ENCODE data around the gene SQSTM1.
"Not testable (repeated sequence)": the region's sequence is repeated elsewhere in the genome, so short reads cannot be mapped to it uniquely, and the experiment has no call there.

SQSTM1 gene

DNA sequence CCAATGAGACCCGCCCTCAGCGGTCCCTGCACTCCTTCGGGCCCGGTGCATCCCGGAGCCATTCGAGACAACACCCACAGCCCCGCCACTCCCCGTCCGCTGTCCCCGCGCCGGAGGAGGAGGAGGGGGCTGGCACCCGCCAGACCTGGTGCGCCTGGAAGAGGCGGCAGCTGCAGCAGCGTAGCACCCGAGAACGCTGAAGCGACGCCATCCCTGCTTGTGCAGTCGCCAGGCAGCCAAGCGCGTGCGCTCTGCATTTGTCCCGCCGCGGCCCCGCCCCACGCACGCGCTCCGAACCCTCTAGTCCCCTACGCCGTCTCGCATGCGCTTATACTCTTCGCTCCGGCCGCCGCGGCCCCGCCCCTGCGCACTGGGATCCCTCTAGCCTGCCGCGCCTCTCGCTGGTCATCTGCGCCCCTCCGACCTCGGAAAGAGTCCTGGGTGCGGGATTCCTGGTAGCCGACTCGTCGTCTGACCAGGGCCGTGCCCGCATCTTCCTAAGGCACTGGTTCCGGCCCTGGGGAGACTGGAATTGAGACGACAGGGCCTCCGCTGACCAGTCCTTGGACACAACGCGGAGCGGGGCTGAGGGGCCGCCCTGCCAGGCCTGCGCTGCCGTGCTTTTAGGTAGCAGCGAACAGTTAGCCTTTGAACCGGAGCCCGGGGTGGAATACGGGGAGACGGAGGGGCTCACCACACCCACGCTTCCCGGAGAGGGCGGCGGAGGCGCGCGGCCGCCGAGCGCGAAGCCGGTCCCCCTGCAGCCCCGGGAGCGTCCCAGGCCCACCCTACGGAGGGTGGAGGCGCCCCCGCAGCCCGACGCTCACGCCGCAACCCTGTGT lies 38.1 kb downstream of the SQSTM1 start, which contains the start of gene MRNIP:
Gene MRNIP (minus strand): TSS at position 232 of the 842 bp plus-strand sequence. CDS start 21 bp downstream, at position 211.
- peak; percentile 79 for DNase-seq (ENCODE audit: low read depth)

DNA sequence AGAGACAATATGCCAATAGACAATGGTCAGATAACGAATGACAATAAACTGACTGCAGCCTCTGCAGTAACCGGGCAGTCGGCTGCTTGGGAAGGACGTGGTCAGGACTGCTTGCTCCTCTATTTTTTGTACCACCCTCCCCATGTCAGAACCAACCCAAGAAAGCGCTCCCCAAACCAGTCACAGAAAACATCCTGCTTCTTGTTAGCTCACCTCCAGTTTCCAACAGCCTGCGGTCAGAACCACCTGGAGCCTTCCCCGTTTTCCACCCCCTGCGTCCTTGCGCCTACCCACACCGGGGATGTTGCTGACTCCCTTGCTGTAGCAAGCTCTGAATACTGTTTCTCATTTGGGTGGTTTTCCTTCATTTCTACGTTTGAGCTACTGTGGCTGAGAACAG lies 39.6 kb downstream of the SQSTM1 start:
- DNase-seq (ENCODE audit: low read depth), result no peak

DNA sequence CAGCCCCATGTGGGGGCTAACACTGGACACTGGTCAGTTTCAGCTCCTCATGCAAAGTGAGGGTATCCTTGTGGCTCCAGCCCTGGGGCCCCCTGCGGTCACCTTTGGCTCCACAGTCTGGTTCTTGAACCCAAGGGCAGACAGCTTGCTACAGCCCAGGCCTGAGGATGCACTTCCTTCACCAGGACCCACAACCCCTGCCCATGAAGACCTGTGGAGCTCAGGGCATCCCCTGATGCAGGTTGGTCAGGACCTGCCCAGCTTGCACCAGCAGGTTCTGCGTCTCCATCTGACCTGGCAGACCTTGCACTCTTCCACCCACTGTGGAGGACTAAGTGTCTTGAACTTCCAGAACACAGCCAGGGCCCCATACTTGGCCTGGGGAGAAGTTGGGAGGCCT lies 41.6 kb downstream of the SQSTM1 start:
- no peak for DNase-seq (ENCODE audit: low read depth)

DNA sequence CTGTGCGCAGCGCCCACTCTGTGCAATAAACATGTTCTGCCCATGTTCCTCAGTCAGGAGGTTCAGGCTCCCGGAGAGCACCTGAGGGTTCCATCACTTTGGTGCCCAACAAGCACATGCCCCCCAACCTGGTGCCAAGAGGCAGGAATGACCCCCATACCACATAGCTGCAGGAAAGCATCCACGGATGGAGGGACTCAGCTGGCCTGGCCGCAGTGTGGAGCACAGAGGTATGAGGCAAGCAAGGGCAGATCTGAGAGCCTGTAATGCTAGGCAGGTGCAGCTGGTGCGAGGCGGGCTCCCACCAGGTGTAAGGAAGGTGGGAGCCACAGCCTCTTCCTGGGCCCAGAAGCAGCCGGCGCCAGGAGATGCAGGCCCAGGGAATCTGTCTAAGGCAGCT lies 42.2 kb downstream of the SQSTM1 start:
- DNase-seq (ENCODE audit: low read depth), result no peak

DNA sequence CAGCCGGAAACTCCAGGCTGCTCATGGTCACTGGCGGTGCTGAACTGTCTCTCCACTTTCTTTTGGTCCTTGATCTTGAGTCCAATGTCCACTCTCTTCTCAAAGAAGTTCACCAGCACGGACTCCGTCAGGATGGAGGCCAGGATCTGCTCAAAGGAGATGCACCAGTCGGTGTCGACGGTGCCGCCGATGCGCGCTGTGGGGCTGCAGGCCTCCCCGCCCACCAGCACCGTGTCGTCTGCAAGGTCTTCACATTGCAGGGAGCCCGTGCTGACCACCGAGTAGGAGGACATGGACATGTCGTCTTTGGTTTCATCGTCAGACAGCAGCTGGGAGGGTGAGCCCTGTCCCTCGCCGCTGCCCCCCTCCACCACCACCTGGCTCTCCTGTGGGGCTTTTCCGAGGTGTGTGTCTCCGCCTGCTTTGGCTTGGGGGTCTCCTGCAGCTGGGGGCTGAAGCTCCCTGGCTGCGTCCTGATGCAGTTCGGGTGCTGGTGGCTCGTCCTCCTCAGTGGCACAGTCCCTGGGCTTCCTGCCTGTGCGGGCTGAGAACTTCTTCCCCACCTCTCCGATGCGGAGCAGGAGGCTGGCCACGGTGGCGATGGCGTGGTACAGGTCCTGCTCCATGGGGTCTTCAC lies 42.9 kb downstream of the SQSTM1 start:
- DNase-seq (ENCODE audit: low read depth), result no peak

DNA sequence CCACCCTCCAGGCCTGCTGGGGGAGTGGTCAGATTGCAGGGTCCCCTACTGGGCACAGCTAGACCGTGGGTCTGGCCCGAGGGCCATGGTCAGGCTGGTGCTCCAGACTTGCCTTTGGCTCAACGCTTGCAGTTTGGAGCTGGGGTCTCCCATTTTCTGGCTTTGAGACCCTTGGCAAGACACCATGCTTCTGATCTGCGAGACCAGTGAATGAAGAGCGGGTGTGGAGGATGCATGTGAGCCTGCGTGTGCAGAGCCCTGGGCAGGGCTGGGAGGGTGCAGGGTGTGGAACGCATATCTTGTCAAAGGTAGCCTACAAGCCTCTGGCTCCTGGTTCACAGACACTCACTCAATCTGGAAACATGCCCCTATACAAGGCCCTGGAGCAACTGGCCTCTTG lies 44.0 kb downstream of the SQSTM1 start:
- DNase-seq (ENCODE audit: low read depth), result no peak

DNA sequence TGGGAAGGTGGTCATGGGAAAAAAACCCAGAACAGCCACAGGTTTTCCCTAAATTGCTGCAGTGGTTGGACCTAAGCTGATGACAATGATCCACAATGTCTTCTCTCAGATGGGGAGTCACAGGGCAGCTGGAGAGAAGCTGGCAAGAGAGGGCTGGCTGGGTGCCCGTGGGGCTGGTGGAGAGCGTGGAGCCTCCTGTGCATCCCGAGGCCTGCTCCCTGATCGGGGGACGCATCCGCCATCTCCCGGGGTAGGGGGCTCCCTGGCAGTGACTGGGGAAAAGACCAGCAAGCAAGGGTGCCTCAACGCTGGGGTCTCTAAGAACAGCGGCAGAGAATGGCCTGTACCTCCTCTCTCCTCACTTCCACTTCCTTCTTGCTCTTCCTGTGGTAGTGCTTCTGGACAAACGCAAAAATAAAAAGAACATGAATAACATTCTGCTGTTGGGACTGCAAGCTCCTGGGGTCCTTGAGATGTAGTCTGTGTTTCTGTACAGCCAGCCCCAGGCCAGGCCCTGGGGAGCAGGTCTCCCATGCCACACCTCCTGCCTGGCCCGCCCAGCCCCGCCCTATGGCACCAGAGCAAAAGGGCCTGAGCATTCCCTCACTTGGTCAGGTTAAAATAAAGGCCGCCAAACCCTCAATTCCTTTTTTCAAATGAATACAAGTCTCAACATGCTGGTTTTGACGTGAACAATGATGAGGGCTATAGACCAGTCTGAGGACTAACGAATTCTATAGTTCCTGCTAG lies 45.0 kb downstream of the SQSTM1 start:
- no peak for DNase-seq (ENCODE audit: low read depth)

DNA sequence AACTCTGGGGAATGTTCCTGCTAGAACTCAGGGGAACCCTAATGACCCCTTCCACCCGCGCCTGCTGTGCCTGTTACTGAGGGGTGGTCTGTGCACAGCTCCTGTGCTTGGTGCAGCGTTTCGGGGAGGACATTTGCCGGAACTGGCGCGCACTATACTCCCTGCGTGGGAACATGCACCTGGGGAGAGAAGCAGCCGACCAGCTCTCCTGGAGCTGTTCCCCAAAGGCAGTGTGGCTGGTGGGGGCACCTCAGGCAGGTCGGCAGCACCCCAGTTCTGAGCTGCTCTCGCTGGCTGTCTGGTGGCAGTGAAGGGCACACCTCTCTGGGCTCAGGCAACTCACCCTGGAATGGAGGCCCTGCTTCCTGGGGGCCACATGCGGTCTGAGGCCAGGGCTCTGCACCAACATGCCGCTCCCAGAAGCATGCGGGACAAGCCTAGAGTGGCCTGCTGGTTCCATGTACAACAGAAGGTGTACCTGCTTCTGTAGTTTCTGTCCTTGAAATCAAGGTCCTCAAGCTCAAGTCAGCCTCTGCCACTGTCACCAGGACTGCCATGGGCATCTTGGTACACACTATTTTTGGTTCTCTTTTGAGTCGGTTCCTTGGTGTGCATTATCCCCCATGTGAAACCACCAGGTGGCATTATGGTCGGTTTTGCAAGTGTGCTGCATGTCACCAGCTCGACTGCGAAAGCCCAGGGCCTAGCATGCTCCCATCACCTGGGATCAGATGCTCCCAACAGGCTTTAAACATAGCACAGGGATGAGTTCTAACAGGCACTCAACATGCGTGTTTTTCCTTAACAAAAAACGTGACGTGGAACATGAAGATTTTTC lies 45.8 kb downstream of the SQSTM1 start:
- DNase-seq (ENCODE audit: low read depth), result no peak

DNA sequence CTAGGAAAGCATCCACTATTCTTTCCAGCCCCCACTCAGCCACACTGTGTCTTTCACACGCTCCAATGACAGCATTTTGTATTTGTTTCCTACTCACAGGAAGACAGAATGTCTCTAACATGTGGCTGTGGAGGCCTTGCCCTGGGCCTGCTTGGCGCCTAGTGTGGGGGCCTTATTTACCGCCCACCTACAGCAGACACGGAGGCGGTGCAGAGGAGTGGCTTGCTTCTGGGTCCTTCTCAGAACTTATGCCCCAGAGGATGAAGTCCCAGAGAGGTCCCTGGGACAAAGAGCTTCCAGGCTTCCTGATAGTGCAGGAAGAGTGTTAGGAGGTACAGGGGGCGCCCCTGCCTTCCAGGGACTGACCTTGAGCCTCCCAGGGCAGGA lies 46.4 kb downstream of the SQSTM1 start:
- DNase-seq (ENCODE audit: low read depth), result no peak

DNA sequence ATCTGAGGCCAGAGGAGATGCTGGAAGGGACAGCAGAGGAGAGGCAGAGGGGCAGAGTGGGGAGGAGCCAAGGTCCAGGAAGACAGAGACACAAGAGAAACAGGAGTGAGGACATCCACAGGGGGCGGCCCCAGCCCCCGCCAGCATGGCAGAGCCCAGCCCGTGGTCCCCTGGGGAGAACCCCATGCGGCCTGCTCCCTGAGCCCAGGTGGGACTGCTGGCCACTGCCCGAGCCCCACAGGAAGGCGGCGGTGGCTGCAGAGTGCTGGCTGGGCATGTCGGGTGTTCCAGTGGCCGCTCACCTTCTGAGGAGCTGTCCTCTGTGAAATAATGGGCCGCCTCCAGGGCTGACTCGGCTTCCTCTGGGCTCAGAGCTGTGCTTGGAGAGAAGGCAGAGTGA lies 46.8 kb downstream of the SQSTM1 start:
- DNase-seq (ENCODE audit: low read depth), result no peak

DNA sequence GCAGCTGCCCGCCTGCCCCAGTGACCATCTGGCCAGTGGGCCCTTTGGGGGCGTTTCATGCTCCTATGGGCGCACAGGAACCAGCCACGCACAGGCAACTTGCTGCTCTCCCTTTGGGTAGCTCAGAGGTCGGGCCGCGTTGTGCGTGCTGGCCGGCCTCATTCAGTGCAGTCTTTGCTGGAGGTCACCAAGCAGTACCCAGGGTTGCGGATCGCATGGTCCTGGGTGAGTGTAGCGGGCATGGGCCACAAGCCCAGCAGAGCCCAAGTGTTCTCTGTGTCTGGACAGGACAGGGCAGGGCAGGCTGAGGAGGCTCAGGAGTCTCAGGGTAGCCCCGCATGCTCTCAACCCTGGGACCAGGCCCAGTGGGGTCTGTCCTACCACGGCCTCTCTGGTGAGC lies 47.8 kb downstream of the SQSTM1 start:
- DNase-seq (ENCODE audit: low read depth), result no peak

DNA sequence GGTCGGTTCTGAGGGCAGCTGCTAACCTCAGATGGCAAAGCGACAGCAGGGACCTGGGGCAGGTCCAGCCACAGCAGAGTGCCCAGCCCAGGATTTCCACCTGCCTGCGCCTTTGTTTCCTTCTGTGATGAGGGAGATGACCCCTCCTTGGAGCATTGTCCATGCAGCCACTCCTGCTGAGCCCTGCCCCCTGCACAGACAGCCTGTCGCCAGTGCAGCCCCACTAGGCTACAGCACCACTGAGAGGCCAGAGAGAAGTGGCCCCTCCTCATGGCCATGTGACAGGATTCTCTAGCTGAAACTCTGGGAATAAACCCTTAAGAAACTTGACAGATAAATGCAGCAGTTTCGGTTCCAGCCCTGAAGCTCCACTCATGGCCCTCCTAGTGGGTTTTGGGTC lies 48.4 kb downstream of the SQSTM1 start:
- DNase-seq (ENCODE audit: low read depth), result no peak

DNA sequence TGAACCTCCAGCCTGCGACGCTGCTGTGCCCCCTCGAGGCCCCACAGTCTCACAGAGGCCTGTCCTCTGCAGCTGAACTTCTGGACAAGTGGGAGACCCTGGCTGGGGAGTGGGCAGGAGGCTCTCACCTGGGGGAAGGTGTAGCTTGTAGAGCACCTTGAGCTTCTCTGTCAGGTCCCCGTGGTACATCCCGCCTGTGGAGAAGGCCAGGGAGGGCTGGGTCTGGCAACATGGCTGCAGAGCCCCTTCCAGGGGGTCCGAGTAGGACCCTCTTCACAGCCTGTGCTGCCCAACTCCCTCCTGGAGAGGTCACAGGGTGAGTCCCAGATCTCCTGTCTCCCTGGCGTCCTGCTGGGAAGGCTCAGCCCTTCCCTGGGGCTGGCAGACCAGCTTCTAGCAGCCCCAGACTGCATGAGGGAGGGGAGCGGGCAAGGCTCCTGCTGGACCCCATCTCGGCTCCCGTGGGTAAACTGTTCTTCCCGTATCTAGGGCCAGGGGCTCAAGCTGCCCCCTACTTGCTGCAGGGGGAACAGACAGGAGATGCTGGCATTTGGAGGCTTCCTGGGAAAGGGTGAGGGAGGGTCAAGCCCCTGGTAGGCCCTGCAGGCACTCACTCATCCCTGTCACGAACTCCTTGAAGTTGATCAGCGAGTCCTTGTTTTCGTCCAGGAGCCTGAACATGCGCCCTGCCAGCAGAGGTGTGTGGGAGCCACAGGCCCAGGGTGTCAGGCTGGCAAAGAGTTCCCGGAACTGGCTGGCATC lies 49.1 kb downstream of the SQSTM1 start:
- DNase-seq (ENCODE audit: low read depth), result no peak

DNA sequence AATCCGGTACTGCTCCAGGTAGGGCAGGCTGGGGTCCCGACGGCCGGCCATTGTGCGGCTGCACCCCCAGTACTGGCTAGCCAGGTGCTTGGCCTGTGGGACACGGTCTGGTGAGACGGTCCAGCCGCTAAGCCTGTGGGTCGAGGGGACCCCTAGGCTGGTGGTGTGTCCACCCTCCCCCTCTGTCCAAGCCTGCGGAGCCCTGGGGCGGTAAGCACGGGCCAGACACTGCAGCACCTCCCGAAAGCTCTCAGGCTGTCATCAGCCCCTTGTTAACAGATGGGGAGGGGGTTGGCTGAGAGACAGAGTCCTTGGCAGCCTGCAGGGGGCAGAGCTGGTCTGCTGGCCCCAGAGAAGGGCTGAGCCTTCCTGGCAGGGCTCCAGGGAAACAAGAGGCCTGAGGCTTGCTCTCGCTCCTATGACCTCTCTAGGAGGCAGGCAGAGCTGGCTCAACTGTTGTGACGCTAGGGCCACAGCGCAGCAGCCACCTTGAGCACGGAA lies 49.7 kb downstream of the SQSTM1 start:
- no peak for DNase-seq (ENCODE audit: low read depth)

DNA sequence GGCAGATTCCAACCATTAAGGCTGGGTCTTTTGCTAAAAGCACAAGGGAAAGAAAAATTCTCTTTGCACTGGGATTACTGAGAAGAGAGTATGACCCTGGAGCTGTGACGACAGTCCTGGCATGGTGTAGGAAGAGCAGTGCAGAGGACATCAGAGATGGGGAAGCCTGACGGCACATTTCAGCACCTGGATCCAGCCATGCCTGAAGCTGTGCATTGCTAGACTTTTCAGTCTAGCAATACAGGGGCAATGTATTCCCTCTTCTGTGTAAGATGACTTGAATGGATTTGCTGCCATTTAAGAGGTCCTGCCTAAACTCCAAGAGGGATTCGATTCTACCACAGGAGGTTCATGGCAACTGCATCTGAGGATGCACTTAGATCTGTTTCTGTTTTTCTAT lies 50.2 kb downstream of the SQSTM1 start:
- DNase-seq (ENCODE audit: low read depth), result no peak

DNA sequence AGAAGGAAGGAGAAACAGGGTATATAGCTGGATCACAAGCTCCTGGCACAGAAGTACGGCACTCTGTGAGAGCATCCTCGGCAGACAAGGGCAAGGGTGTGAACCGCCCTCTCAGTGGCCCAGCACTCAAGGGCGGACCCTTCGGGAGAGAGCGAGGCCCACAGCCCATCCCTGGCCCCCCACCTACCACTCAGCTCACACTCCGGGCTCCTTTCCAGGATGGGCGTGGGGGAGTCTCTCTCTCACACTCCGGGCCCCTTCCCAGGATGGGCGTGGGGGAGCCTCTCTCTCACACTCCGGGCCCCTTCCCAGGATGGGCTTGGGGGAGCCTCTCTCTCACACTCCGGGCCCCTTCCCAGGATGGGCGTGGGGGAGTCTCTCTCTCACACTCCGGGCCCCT lies 50.8 kb downstream of the SQSTM1 start:
- not testable (repeated sequence) for DNase-seq (ENCODE audit: low read depth)

DNA sequence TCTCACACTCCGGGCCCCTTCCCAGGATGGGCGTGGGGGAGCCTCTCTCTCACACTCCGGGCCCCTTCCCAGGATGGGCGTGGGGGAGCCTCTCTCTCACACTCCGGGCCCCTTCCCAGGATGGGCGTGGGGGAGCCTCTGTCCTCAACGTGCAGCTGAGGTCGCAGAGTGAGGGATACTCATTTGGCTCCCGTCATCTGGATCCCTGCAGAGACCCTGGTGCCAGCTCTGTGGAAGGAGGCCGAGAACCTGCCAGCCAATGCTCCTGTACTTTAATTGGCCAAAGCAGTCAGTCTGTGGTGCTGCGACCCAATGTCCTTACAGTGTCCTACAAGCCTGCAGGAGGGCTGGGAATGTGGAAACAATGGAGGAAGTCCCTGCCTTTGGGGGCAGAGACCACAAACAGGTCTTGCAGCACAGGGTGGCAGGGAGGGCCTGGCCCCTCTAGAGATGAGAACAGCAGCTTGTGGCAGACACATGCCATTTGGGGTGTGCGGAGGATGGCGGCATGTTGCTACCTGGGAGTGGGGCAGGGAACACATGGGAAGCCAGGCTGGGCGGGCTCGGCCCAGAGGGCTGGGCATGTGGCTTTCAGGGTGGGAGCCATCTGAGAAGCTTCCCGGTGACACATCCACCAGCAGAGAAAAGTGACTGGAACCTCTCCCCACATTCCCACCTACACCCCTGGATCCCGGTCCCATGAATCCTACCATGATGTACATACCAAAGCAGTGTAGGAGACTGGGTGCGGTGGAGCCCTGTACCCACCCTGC lies 51.5 kb downstream of the SQSTM1 start:
- DNase-seq (ENCODE audit: low read depth), result no peak

DNA sequence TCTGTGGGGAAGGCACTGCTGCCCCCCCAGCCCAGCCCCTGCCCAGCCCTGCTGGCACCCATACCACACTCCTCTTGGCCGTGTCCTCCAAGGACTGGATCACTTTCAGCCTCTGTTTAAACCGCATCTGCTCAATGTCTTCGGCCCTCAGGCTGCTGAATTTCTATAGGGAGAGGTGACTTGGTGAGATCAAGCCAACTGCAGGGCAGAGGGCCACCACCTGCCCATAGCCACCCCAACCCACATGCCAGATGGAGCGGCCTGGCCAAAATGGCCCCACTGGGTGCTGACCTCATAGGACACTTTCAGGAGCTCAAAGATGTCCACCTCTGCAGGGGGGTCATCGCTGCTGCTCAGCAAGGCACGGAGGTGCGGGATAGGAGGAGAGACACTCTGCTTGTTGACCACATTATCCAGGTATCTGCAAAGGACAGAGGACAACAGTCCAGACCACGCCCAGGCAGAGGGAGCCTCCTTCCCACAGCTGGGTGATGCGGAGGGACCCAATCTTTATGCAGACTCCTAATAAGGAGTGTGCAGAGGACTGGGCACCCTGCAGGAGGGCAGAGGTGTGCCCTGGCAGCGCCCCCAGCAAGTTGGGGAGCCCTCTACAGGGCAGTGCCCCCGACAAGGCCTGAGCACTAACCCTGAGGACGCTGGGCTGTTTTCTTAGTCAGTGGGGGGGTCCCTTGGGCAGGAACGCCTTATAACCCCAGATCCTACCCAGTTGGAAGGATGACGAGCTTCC lies 52.3 kb downstream of the SQSTM1 start:
- DNase-seq (ENCODE audit: low read depth), result no peak

DNA sequence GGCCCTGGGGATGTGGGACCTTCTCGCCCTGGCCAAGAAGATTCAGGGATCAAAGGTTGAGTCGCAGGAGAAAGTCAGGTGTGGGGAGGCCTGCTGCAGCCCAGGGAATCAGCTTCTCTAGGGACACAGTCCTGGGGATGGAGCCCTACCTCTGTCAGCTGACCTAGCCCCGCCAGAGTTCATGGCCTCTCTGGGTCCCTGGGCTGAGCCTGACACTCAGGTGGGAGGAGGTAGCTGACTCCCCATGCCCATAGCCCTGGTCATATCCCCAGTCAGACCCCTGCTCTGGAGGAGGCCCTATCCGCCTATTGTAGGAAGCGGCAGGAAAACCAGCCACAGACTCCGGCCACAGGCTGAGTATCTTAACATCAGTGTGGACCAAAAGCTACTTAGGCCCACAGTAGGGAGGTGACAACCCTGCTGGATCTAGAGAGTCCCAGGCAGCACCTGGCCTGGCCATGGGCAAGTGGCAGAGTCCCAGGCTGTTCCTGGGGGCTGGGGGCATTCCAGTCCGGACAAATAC lies 52.9 kb downstream of the SQSTM1 start:
- no peak for DNase-seq (ENCODE audit: low read depth)

Measured in stimulated activated CD8-positive, alpha-beta memory T cell treated with anti-CD3 and anti-CD28 coated beads, Interleukin-15, amount 100 ng/mL, for 1 hour (primary cell).